ENCODE measurements around the gene AMPD2. TPM values are rescaled to one million over a fixed set of nuclear protein-coding genes. Genes with fewer than 3 reads are reported as not detected.

Gene AMPD2
- total and polyA plus RNA-seq, 2 of the 8 experiments (the other 6 are each of a cell fraction or from before 2014, with no cell fraction given): 37.2 to 67.7 TPM

- TF ChIP-seq KDM4A (IDR thresholded peaks at IDR 0.05; ENCODE audit: low read depth, low read length, severe bottlenecking) (no peak), TCF12 (IDR thresholded peaks at IDR 0.05; ENCODE audit: low read depth, low read length) (no peak), ATF3 (IDR thresholded peaks at IDR 0.05; ENCODE audit: insufficient read depth, low read depth, low read length) (no peak), ZNF274 (IDR thresholded peaks at IDR 0.05; ENCODE audit: borderline replicate concordance, extremely low read depth, low read length) (no peak), E2F6 (IDR thresholded peaks at IDR 0.05) (no peak), JUND (IDR thresholded peaks at IDR 0.05; ENCODE audit: low read length) (no peak)
Observed at GRCh38 chr1:109639063-109639840, 19.6 kb downstream of the AMPD2 start (continued).

Measured in H1 (cell line).